A673 (cell line): ENCODE data around the gene TNS4. TPM values are rescaled to one million over a fixed set of nuclear protein-coding genes. Genes with fewer than 3 reads are reported as not detected.

ENCODE experiments used
- BruUV-seq: library from RNA; stranded (reverse); fragments of 400-500 nt; replicated peaks from 2 replicates; lab custom pipeline; 2021; lab: Mats Ljungman, UMichigan
- CTCF ChIA-PET: fragments of 300-600 bp; sonication (Branson Sonifier 250); formaldehyde crosslinking; loops from one replicate; lab custom pipeline; 2022; ENCODE audit warnings: antibody characterized with exemption; lab: Charles Lee
- POLR2A ChIA-PET: fragments of 300-600 bp; sonication (Branson Sonifier 250); formaldehyde crosslinking; loops from one replicate; lab custom pipeline; 2022; ENCODE audit warnings: antibody characterized with exemption; ENCODE audit not compliant: low non-redundant PET; lab: Charles Lee
- DNase-seq: peaks from one replicate; pipeline ENCODE4 v3.0.0-alpha.2; 2015; ENCODE audit warnings: low spot score
- H3K27ac ChIP-seq: fragments of 200-600 bp; sonication (generic); 2 replicates; pipeline ENCODE4 v1.5.1; 2016; ENCODE audit warnings: mixed run types, low read depth, mild to moderate bottlenecking, mixed read lengths, antibody characterized with exemption, low read length; ENCODE audit not compliant: poor library complexity, severe bottlenecking
- H3K27me3 ChIP-seq: fragments of 200-600 bp; sonication (generic); replicated peaks from 2 replicates; pipeline ENCODE4 v1.6.1; 2017; ENCODE audit warnings: mixed run types, low read depth, mild to moderate bottlenecking, mixed read lengths, antibody characterized with exemption, low read length; ENCODE audit not compliant: insufficient read depth, poor library complexity
- H3K36me3 ChIP-seq: fragments of 200-600 bp; sonication (generic); 2 replicates; pipeline ENCODE4 v1.6.1; 2016; ENCODE audit warnings: mixed run types, mild to moderate bottlenecking, mixed read lengths, antibody characterized with exemption, low read length; ENCODE audit not compliant: insufficient read depth, poor library complexity, severe bottlenecking
- H3K4me1 ChIP-seq: fragments of 200-600 bp; sonication (generic); 2 replicates; pipeline ENCODE4 v1.6.1; 2017; ENCODE audit warnings: mixed run types, mild to moderate bottlenecking, mixed read lengths, antibody characterized with exemption, low read length; ENCODE audit not compliant: insufficient read depth, poor library complexity, severe bottlenecking
- H3K4me3 ChIP-seq: fragments of 200-600 bp; sonication (generic); 2 replicates; pipeline ENCODE4 v1.5.1; 2016; ENCODE audit warnings: low read depth, mixed run types, mild to moderate bottlenecking, mixed read lengths, low read length; ENCODE audit not compliant: poor library complexity, severe bottlenecking
- H3K9me3 ChIP-seq: fragments of 200-600 bp; sonication (generic); 2 replicates; pipeline ENCODE4 v1.6.1; 2016; ENCODE audit warnings: mixed run types, low read depth, mild to moderate bottlenecking, mixed read lengths, antibody characterized with exemption, low read length; ENCODE audit not compliant: poor library complexity, severe bottlenecking
- CTCF ChIP-seq: fragments of 300-800, 200-600 bp; sonication (generic); conservative IDR thresholded peaks from 2 replicates; pipeline ENCODE4 v1.5.1; 2017; ENCODE audit warnings: low read depth, mild to moderate bottlenecking, antibody characterized with exemption, low read length, moderate library complexity, mixed read lengths
- EZH2 ChIP-seq: fragments of 200-600 bp; sonication (generic); IDR thresholded peaks from 2 replicates; pipeline ENCODE4 v1.6.1; 2017; ENCODE audit warnings: borderline replicate concordance, low read depth, mild to moderate bottlenecking, mixed read lengths, antibody characterized with exemption, low read length; ENCODE audit not compliant: poor library complexity, severe bottlenecking
- intact Hi-C: fragments of 100-400 bp; cut with micrococcal nuclease; formaldehyde crosslinking; loops from one replicate; pipeline ENCODE4 v1.10.0; 2022; ENCODE audit not compliant: unreplicated experiment
- total RNA-seq: library from RNA; stranded (reverse); gene quantifications from 2 replicates; pipeline ENCODE4 v1.2.3, GENCODE V29; 2021

TNS4 gene
- total RNA-seq, 1 experiment from 2014 or later = not detected

- H3K27me3 ChIP-seq = no peaks in the 10 kb centered on the region
- no peaks in the 10 kb centered on the region for H3K9me3 ChIP-seq
- ChIA-PET CTCF (no interaction called here), POLR2A (interaction anchor here (0.6 kb wide), 1 partner anchor 11 kb away, joined by 3 read pairs; no protein-coding TSS in a partner anchor)
- BruUV-seq = no TSS peak
- no peaks in the 10 kb centered on the region for H3K36me3 ChIP-seq
- peak overlapping the region; percentile 37 for H3K27ac ChIP-seq
- intact Hi-C loops = loop anchor here (10.0 kb wide), 1 partner anchor 94 kb away; the partner anchor contains the start of gene IGFBP4
- H3K4me3 ChIP-seq = no peak overlapping the region
- TF ChIP-seq EZH2 = no peak
- TF ChIP-seq CTCF = no peak
- DNase-seq = peak; percentile 28
- peaks cover 9% of the 10 kb centered on the region for H3K4me1 ChIP-seq
These were observed 37.7 kb upstream of the TNS4 start for GRCh38 chr17:40538936-40539705.

GRCh38 chr17:40538019-40538935 lies 36.9 kb upstream of the TNS4 start:
- intact Hi-C loops = loop anchor here (10.0 kb wide), 1 partner anchor 93 kb away; the partner anchor contains the start of gene IGFBP4
- H3K4me3 ChIP-seq = no peak overlapping the region
- peaks cover 9% of the 10 kb centered on the region for H3K4me1 ChIP-seq

More at GRCh38 chr17:40538019-40538935, 36.9 kb upstream of the TNS4 start:
- Histone ChIP-seq H3K9me3 (no peaks in the 10 kb centered on the region), H3K27me3 (no peaks in the 10 kb centered on the region), H3K27ac (no peak overlapping the region), H3K36me3 (no peaks in the 10 kb centered on the region)
- no peak for DNase-seq
- TF ChIP-seq CTCF = no peak
- TF ChIP-seq EZH2 = no peak
- no TSS peak for BruUV-seq
- CTCF ChIA-PET = interaction anchor here (0.6 kb wide), 1 partner anchor 1172 kb away, joined by 13 read pairs; no protein-coding TSS in a partner anchor
- POLR2A ChIA-PET = no interaction called here
